Neural progenitor cell (in vitro differentiated cells): ENCODE data around the gene SENP1.

Source experiments
- CTCF ChIP-seq: fragments of 200-600 bp; sonication (generic); IDR thresholded peaks from 2 replicates; pipeline ENCODE4 v1.5.1; 2017; ENCODE audit warnings: antibody characterized with exemption, mild to moderate bottlenecking
- EZH2phosphoT487 ChIP-seq: fragments of 200-600 bp; sonication (generic); IDR thresholded peaks from 2 replicates; pipeline ENCODE4 v1.6.1; 2017; ENCODE audit warnings: antibody characterized with exemption

GRCh38 chr12:48002773-48003218 lies 103.1 kb downstream of the SENP1 start:
- TF ChIP-seq CTCF (no peak), EZH2phosphoT487 (peak; percentile 11)
